ENCODE results near the gene FMN1. TPM values are rescaled to one million over a fixed set of nuclear protein-coding genes. Genes with fewer than 3 reads are reported as not detected.

Gene FMN1
- total RNA-seq, 1 donor from 2014 or later, result 3.3 TPM

DNA sequence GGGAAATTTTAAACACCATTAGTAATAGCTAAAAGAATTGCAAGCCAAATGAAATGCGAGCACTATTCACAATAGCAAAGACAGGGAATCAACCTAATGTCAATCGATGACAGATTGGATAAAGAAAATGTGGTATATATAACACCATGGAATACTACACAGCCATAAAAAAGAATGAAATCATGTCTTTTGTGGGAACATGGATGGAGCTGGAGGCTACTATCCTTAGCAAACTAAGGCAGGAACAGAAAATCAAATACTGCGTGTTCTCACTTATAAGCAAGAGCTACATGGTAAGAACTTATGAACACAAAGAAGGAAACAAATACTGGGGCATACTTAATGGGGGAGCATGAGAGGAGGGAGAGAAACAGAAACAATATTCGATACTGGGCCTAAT is 85.2 kb downstream of the FMN1 start:
- ATAC-seq, result no peak
- intact Hi-C loops (cut with DNase I), result no loop called here
- DNase-seq (ENCODE audit: missing footprints), result no peak

DNA sequence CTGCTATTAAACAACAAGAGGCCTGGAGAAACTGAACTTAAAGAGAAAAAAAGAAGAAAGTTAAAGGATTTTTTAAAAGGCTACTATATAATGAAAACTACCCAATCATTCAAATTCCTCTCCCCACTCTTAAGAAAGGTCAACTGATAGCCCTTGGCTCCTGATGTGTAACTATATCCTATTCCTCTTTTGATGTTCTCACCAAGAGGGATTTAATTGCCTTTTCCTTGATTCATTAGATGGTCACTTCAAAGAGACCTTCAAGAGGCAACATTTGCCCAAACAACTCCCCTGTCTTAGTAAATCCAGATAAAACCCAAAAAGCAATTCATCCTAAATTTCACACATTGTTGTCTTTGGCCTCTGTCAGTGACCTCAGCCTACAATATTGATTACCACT is 86.0 kb downstream of the FMN1 start:
- intact Hi-C loops (cut with DNase I), result no loop called here
- no peak for ATAC-seq

DNA sequence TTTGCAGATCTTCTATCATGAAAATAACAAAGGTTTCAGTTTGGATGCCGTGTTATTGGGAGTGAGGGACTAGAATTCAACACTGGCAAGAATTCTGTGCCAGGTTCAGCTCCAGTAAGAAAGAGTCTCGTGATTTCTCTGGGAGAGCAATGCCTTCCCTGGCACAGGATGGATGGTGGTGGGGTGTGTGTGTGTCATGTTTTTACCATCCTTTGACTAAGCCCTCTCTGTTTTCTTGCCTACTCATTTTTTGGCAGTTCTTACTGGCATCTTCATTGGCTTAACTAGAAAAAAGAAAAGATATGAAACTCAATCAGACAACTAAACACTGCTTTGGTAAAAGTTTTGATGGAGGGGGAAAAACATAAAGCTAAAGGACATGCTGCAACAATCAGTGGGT is 86.6 kb downstream of the FMN1 start:
- intact Hi-C loops (cut with DNase I), result no loop called here
- no peak for ATAC-seq
- no peak for DNase-seq (ENCODE audit: missing footprints)

More for the DNA sequence above, 86.0 kb downstream of the FMN1 start:
- DNase-seq (ENCODE audit: missing footprints), result no peak

DNA sequence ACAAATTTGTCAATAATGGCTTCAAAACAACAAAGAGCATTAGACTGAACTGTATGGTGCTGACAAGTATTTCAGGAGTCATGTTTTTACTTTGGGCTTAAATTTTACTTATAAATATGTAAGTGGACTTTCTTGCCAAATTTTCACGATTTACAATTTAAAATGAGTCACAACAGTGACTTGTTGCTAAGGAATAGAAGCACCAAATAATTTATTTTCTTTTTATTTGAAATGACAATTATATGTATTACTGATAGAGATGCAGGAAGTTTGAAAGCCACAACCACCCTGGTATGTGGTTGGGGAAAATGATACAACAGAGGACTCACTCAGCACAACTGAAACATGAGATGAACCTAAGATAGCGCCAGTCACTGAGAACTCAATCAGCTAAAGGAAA is 90.3 kb downstream of the FMN1 start:
- ATAC-seq, result no peak
- DNase-seq (ENCODE audit: missing footprints), result no peak
- intact Hi-C loops (cut with DNase I), result no loop called here

DNA sequence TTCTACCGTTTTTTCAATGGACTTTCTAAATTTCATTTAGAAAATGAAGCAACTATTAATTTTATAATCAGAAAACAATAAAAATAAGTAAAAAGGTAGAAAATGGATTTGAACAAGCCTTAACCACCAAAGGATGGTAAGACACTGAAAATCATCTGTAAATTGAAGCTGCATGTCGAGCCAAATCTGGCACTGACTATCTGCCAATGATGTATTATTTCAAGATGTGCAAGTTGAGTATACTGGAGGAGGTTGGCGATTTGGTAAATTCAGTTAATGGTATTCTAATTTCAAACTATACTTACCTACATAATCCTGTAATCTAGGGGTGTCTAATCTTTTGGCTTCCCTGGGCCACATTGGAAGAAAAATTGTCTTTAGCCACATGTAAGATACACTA is 93.5 kb downstream of the FMN1 start:
- ATAC-seq (no peak), DNase-seq (ENCODE audit: missing footprints) (no peak)
- intact Hi-C loops (cut with DNase I), result no loop called here

DNA sequence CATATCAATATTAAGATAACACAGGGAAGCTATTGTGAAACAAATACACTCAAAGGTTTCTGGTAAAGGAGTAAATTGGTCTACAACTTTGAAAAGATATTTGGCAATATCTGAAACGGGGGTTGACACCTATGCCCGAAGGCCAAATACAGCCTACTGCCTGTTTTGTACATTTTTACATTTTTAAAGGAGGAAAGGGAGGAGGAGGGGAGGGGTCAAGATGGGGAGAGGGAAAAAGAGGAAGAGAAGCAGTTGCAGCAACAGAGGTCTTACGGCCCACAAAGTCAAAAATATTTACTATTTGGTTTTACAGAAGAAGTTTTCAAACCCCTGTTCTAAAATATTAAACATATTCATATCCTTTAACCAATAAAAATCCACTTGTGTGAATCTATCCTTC is 94.2 kb downstream of the FMN1 start:
- intact Hi-C loops (cut with DNase I), result no loop called here
- no peak for DNase-seq (ENCODE audit: missing footprints)

DNA sequence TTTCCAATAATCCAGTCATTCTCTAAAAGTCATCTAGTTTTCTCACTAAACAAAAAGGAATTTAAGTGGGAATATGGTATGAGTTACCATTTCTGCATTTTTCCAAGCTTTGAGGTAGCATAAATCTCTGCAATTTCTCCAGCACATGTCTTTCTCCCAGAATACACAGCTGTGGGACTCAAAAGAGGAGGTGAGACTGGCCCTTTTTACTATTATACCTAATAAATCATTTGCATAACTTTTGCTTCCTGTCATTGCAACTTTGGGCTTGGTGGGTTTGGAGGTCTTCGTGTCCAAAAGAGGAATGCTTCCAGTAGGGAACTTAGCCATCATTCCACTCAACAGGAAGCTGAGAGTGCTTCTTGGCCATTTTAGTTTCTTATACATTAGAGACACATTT is 94.8 kb downstream of the FMN1 start:
- DNase-seq (ENCODE audit: missing footprints) (no peak), ATAC-seq (no peak)
- intact Hi-C loops (cut with DNase I), result no loop called here

More for the DNA sequence above, 94.2 kb downstream of the FMN1 start:
- ATAC-seq, result no peak

DNA sequence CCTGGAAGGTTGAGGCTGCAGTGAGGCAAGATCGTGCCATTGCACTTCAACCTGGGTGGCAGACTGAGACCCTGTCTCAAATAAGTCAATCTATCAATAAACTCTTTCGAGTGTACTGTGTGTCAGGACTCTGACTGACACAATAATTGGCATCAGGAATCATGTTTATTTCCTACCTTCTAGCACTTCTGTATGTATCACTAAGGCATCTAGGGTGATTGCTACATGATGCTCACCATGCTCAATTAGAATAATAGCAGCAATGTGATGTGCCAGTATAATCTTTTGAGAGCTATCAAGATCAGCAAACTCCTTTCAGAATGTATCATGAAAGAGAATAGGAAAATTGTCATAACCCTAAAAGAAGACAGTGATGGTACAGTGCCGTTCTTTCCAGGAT is 95.3 kb downstream of the FMN1 start:
- intact Hi-C loops (cut with DNase I), result no loop called here
- ATAC-seq, result no peak
- no peak for DNase-seq (ENCODE audit: missing footprints)

DNA sequence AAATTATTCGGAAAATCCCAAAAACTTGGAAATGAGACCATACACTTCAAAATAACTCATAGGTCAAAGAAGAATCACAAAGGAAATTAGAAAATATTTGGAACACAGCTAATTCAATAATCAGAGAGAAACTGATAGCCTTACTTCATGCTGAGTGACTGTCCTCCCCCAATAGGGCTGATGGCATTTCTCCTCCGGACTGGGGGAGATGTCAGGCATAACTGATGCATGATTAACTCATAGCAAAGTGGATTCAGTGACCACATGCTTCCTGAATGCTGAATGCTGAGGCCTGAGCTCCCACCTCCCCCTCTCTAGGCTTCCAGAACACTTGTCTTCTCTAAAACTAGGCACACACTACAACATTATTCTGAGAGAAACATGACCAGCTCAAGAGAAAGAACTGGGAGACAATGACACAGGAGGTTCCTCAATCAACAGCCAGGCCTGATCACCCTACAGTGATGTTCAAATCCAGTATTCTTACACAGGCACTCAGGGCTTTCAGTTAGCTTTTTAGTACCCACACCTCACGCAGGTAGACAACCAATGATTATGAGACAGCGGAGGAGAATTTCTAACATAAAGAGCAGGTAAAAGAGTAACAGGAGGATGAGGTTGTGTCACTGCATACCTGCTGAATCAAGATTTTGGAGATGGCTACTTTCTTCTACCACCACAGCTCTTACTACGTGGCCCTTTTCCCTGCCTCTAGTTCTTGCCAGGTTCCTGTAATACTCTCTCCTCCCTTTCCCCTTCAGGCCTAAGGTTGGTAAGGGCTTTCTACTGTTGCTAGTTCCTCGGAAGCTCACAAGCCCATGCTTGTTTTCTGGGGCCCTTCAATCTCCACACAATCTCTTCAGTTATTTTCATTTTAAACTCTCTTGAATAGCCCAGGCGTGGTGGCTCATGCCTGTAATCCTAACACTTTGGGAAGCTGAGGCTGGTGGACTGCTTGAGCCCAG is 96.1 kb downstream of the FMN1 start:
- intact Hi-C loops (cut with DNase I), result no loop called here

DNA sequence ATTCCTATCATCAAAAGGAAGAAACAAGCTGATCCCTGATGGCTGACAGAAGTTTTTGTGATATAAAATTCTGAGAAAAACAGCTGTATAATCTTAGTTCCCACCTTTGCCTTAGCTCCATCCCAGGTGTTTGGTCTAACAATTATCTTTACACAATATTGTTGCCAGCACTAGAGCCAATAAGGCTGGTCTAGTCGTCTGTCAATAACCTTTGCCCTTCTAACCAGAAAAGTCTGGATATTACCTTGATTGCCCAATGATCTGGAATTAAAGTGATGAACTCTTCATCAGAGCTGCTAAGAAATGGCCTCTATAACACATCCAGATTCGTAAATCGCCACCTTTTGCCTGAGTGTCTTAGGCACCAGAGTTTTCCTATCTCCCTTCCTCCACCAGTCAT is 98.4 kb downstream of the FMN1 start:
- intact Hi-C loops (cut with DNase I), result no loop called here
- DNase-seq (ENCODE audit: missing footprints), result no peak
- ATAC-seq, result no peak

More for the DNA sequence above, 96.1 kb downstream of the FMN1 start:
- ATAC-seq, result no peak
- DNase-seq (ENCODE audit: missing footprints), result no peak

DNA sequence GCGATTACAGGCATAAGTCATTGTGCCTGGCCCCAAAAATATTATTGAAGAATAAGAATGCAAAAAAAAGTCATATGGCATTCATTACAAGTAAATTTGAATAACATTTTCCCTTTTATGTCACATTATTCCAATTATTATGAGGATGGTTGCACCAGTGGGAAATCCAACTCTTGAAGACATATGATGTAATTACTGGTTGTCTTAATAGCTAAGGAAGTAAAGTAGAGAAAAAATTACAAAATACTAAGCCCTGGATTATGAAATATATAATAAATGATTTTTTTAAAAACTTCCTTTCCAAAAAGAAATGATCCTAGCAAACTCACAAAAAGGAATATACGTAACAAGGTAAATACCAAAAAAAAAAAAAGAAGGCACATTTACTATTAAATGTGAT is 98.9 kb downstream of the FMN1 start:
- intact Hi-C loops (cut with DNase I), result no loop called here
- ATAC-seq, result no peak

DNA sequence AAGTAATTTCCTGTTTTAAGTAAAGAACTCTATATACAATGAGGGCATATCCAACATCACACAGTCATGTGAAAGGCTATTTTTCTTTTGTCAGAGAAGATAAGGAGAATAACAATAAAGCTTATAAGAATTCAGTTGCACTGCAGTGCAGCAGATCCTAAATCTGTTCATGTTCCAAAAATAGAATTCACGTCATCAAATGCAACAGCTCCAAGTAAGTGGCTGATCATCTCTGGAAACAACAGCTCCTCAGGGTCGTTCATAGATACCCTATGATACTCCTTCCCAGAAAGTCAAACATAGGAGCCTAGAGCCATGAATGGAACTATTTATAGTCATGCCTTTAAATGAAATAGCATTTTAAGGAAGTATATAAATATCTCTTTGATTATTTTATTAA is 100.2 kb downstream of the FMN1 start:
- DNase-seq (ENCODE audit: missing footprints) (no peak), ATAC-seq (no peak)
- intact Hi-C loops (cut with DNase I), result no loop called here

More for the DNA sequence above, 98.9 kb downstream of the FMN1 start:
- DNase-seq (ENCODE audit: missing footprints), result no peak

DNA sequence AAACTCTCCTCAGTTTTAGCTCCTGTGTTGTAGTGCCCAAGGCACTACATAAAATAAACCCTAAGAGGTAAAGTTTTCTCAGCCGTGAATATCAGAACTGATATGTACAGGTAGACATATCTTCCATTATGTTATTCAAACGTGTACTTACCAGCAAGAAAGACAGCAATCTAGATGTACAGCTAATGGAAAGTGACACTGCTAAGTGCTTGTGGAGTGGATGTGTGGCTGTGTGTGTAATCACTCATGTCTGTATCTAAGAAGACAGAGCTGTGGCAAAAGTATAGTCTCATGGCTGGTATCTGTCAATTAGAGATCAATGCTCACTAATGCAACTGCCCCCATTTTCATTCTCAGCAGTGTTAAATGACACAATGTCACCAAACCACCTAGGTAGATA is 101.3 kb downstream of the FMN1 start:
- no peak for DNase-seq (ENCODE audit: missing footprints)
- intact Hi-C loops (cut with DNase I), result no loop called here

DNA sequence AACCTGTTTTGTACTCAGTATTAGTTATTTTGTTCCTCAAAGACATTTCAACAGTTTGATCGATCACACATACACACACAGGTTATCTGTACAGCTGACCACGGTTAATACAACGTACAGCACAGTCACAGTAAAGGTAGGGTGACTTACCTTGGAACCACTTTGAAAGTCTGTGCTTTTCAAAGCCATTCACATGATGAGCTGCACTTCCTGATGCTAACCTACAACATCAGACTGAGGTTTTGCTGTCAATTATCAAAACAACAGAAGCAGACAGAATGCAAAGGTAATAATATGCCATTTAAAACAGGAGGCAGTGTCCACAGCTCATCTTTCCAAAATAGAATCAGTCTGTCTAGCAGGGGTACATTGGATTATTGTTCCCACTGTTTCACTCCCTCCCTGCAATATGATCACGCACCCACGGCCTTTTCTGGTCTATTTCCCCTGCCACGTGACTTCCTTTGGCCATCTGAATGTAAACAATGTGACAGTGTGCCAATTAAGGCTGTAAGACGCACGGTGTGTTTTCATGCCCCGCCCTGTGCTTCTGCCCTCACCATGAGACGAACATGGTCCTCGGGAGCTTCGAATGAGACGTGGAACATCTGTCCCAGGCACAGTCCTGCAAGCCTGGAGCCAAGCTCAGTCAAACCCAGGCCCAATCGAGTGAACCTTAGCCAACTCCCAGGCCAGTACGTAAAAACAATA is 102.4 kb downstream of the FMN1 start:
- intact Hi-C loops (cut with DNase I), result no loop called here
- no peak for DNase-seq (ENCODE audit: missing footprints)
- ATAC-seq, result no peak

More for the DNA sequence above, 101.3 kb downstream of the FMN1 start:
- no peak for ATAC-seq

DNA sequence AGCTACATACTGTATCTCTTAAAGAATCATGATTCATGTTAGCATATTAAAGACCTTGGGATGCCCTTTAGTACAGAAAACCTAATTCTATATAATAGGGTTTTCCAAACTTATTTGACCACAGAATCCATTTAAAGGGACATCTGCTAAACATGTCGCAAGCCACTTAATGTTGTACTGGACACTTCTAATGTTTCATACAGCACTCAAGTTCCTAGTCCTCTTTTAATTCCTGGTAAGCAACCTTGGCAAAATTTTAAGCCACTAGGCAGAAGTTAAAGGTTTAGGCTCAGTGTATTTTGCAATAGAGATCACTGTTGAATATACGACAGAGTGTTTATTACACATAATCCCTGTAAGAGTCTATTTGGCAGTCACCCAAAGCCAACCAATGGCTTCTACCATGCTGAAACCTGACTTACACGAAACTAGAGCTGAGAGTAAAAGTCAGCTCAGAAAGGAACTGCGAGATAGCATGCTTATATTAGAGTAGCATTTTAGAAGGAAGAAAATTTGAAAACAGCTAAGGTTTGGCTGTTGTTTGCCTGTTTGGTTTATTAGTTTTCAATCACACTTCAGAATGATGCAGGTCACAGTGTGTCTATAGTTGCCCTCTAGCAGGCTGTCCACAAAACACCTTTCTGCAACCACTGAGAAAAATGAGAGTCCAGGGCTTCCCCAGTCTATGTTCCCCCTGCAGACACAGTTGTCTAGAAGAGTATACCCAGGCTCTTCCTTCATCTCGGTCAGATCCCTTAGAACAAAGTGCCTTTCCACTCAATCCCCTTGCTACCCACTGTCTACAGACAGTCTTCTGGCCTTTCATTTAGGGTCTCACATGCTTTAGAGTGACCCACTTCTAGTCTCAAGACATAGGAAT is 104.4 kb downstream of the FMN1 start:
- DNase-seq (ENCODE audit: missing footprints), result no peak
- intact Hi-C loops (cut with DNase I), result loop anchor here (5.0 to 10.0 kb wide), 2 partner anchors 42 to 125 kb away; no protein-coding TSS in a partner anchor
- peak; percentile 26 for ATAC-seq

DNA sequence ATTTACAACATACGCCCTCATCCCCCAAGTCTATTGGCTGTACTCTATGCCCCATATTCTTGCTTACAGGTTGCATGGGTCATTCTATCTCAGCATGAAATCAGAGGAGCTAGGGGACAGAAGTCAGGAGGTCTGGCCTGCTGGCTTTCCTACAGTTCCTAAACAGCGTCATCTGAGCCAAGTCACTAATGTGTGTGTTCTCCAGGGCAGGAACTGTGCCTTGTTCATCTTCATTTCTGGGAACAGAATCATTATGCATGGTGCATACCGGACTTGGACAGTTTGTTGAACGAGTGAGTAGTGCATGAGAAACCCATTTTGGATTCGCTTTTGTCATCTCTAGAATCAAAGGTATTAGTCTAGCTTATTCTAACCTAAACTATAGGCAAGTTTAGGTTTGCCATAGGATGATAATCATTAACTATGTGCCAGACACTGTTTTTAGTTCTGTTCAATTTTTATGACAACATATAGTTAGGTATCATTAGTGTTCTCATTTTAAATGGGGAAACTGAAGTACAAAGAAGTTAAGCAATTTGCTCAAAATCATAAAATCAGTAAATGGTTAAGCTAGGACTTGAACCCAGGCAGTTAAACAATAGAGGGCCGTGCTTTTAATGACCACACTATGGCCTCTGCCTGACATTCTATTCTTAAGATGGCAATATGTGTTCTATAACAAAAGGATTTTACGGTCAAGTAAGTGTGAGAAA is 105.2 kb downstream of the FMN1 start:
- intact Hi-C loops (cut with DNase I), result loop anchor here (5.0 to 10.0 kb wide), 2 partner anchors 43 to 125 kb away; no protein-coding TSS in a partner anchor
- DNase-seq (ENCODE audit: missing footprints) (no peak), ATAC-seq (no peak)

DNA sequence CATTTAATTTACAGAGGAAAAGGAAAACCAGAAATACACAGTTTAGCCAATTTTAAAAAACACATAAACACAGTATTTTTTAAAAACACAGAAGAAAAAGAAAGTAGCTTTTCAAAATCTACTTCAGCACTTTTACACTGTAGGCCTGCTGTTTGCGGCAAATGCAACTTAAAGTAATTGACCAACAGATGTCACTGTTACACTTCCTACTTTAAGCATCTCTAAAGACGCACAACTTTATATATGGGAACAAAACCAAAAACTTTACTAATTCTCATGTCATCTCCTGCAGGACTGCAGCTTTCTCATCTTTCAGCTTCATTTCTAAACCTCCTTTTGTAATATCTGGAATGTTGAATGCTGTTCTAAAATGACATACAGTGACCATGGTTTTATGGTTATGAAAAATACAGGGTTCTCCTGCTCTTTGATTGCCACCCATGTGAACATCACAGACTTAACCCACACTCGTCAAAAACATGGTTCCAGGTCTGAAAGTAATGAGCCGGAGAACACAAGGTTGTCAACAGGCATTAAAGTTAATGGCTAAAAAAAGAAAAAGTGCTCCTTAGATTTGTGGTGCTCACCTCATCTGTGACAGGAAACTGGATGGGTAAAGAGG is 107.9 kb downstream of the FMN1 start:
- no peak for ATAC-seq
- intact Hi-C loops (cut with DNase I), result loop anchor here (5.0 to 10.0 kb wide), 2 partner anchors 46 to 128 kb away; no protein-coding TSS in a partner anchor
- DNase-seq (ENCODE audit: missing footprints), result no peak

DNA sequence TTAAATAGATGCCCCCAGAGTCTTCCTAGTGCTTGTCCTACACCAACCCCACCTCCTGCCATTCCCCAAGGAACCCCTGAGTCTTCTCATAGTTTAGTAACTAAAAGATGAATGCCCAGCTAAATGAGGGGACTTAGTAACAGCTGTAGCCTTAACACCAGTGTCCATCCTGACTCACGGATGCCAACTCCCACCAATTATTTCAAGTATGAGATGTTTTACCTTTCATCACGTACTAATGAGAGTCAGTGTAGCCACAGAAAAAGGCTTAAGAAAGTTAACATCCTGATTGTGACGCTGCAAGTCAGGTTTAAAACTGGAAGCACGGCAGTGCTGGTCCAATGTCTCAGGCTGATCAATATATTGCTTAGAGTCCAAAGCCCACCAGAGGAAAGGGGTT is 109.9 kb downstream of the FMN1 start:
- DNase-seq (ENCODE audit: missing footprints), result no peak
- intact Hi-C loops (cut with DNase I), result loop anchor here (5.0 to 10.0 kb wide), 2 partner anchors 48 to 130 kb away; no protein-coding TSS in a partner anchor
- ATAC-seq, result no peak

Data from Right ventricle myocardium inferior (tissue), 1 donor.